IMR-90 (cell line): ENCODE data around the gene VIPR2. TPM values are rescaled to one million over a fixed set of nuclear protein-coding genes. Genes with fewer than 3 reads are reported as not detected.

ENCODE experiments used
- ATAC-seq: fragments of 200-7000 bp; cut with Tn5 transposase; 2 replicates; pipeline ENCODE4 v1.9.1; 2020; ENCODE audit warnings: low read depth, mild to moderate bottlenecking, moderate library complexity
- BruUV-seq: library from RNA; stranded (reverse); fragments of 400-500 nt; replicated peaks from 2 replicates; lab custom pipeline; 2021; lab: Mats Ljungman, UMichigan
- CTCF ChIA-PET: fragments of 300-600 bp; formaldehyde crosslinking; extraction: SDS; loops from one replicate; lab custom pipeline; 2021; ENCODE audit warnings: antibody characterized with exemption; lab: Yijun Ruan, JAX
- POLR2A ChIA-PET: fragments of 300-600 bp; sonication (Branson Sonifier 250); formaldehyde crosslinking; loops from one replicate; lab custom pipeline; 2022; ENCODE audit warnings: antibody characterized with exemption; ENCODE audit not compliant: unreplicated experiment; lab: Charles Lee
- DNase-seq: peaks from one replicate; pipeline ENCODE4 v3.0.0; 2013
- H2AFZ ChIP-seq: replicated peaks from 2 replicates; pipeline ENCODE3; 2013; ENCODE audit warnings: low read length, mild to moderate bottlenecking; ENCODE audit not compliant: poor library complexity
- H2AK5ac ChIP-seq: 2 replicates; pipeline ENCODE4 v1.6.1; 2013; ENCODE audit warnings: low read depth, low read length, inconsistent platforms
- H2AK9ac ChIP-seq: replicated peaks from 2 replicates; pipeline ENCODE3; 2013; ENCODE audit warnings: mild to moderate bottlenecking, low read depth, low read length, moderate library complexity; ENCODE audit not compliant: poor library complexity
- H2BK120ac ChIP-seq: 2 replicates; pipeline ENCODE4 v1.6.1; 2013; ENCODE audit warnings: low read depth, low read length, inconsistent platforms
- H2BK15ac ChIP-seq: 3 replicates; pipeline ENCODE4 v1.6.1; 2013; ENCODE audit warnings: low read depth, low read length, inconsistent platforms
- H2BK20ac ChIP-seq: 2 replicates; pipeline ENCODE4 v1.6.1; 2013; ENCODE audit warnings: low read depth, mild to moderate bottlenecking, inconsistent platforms, low read length, moderate library complexity
- H2BK5ac ChIP-seq: 2 replicates; pipeline ENCODE4 v1.6.1; 2013; ENCODE audit warnings: mild to moderate bottlenecking, low read depth, low read length, inconsistent platforms; ENCODE audit not compliant: poor library complexity, severe bottlenecking
- H3K14ac ChIP-seq: replicated peaks from 2 replicates; pipeline ENCODE4 v1.6.1; 2013; ENCODE audit warnings: low read depth, low read length, inconsistent platforms
- H3K18ac ChIP-seq: 2 replicates; pipeline ENCODE4 v1.6.1; 2013; ENCODE audit warnings: low read depth, low read length, control low read depth
- H3K23ac ChIP-seq: 2 replicates; pipeline ENCODE4 v1.6.1; 2013; ENCODE audit warnings: low read depth, low read length, inconsistent platforms
- H3K27ac ChIP-seq: 2 replicates; pipeline ENCODE4 v1.5.1; 2013; ENCODE audit warnings: mild to moderate bottlenecking, control low read depth, low read length; ENCODE audit not compliant: insufficient read depth
- H3K27me3 ChIP-seq: 2 replicates; pipeline ENCODE4 v1.6.1; 2013; ENCODE audit warnings: low read length; ENCODE audit not compliant: control insufficient read depth, insufficient read depth
- H3K36me3 ChIP-seq: 2 replicates; pipeline ENCODE4 v1.6.1; 2013; ENCODE audit warnings: low read length, mixed read lengths; ENCODE audit not compliant: control insufficient read depth, insufficient read depth
- H3K4ac ChIP-seq: 2 replicates; pipeline ENCODE4 v1.6.1; 2013; ENCODE audit warnings: low read depth, low read length, inconsistent platforms
- H3K4me1 ChIP-seq: 2 replicates; pipeline ENCODE4 v1.6.1; 2013; ENCODE audit warnings: low read length, mixed read lengths; ENCODE audit not compliant: control insufficient read depth, insufficient read depth
- H3K4me2 ChIP-seq: 2 replicates; pipeline ENCODE4 v1.6.1; 2013; ENCODE audit warnings: low read depth, mild to moderate bottlenecking, control low read depth, low read length, moderate library complexity
- H3K4me3 ChIP-seq: 2 replicates; pipeline ENCODE4 v1.5.1; 2013; ENCODE audit warnings: low read depth, mild to moderate bottlenecking, control low read depth, low read length, moderate library complexity; ENCODE audit not compliant: insufficient read depth
- H3K56ac ChIP-seq: 2 replicates; pipeline ENCODE4 v1.6.1; 2013; ENCODE audit warnings: low read length, inconsistent platforms; ENCODE audit not compliant: insufficient read depth; ENCODE audit errors: extremely low read depth
- H3K79me1 ChIP-seq, 2 experiments: 2 replicates each; pipeline ENCODE4 v1.6.1; 2013; ENCODE audit warnings: low read length in 2 of 2, inconsistent platforms in 1 of 2, low read depth in 1 of 2
- H3K9ac ChIP-seq: 2 replicates; pipeline ENCODE4 v1.6.1; 2013; ENCODE audit warnings: low read depth, low read length, control low read depth
- H3K9me1 ChIP-seq: 2 replicates; pipeline ENCODE4 v1.6.1; 2013; ENCODE audit warnings: low read length, inconsistent platforms; ENCODE audit not compliant: insufficient read depth
- H3K9me3 ChIP-seq: 2 replicates; pipeline ENCODE4 v1.6.1; 2013; ENCODE audit warnings: low read length; ENCODE audit not compliant: control insufficient read depth, insufficient read depth
- H4K20me1 ChIP-seq: 2 replicates; pipeline ENCODE4 v1.6.1; 2013; ENCODE audit warnings: low read length, inconsistent platforms; ENCODE audit not compliant: insufficient read depth
- H4K5ac ChIP-seq: 2 replicates; pipeline ENCODE4 v1.6.1; 2013; ENCODE audit warnings: mild to moderate bottlenecking, low read depth, low read length, control low read depth
- H4K8ac ChIP-seq, 2 experiments: 2 replicates each; pipeline ENCODE4 v1.6.1; 2013; ENCODE audit warnings: low read depth in 2 of 2, low read length in 2 of 2, control low read depth in 1 of 2, inconsistent platforms in 1 of 2
- H4K91ac ChIP-seq: 2 replicates; pipeline ENCODE4 v1.6.1; 2013; ENCODE audit warnings: low read depth, low read length, inconsistent platforms; ENCODE audit not compliant: insufficient read depth
- MXI1 ChIP-seq: IDR thresholded peaks from 2 replicates; pipeline ENCODE4 v1.6.1; 2012; ENCODE audit warnings: low read depth, mild to moderate bottlenecking, low read length, moderate library complexity, borderline replicate concordance
- WGBS, 2 experiments: methylation state at CpG; one replicate each; pipeline versions ENCODE4 v1.1.5 to v1.1.7; 2013; ENCODE audit warnings: missing lambda C conversion rate in 2 of 2; ENCODE audit not compliant: insufficient read length in 1 of 2; ENCODE audit errors: extremely low coverage in 2 of 2; 5-methylcytosine and 5-hydroxymethylcytosine counted together
- dilution Hi-C: fragments of 300-500 bp; cut with HindIII; formaldehyde crosslinking; loops from one replicate; pipeline ENCODE4 v1.14.3; 2018; ENCODE audit warnings: low sequenced_read_pairs; ENCODE audit not compliant: unreplicated experiment
- in situ Hi-C: fragments of 300-500 bp; cut with MboI; formaldehyde crosslinking; loops from 3 replicates; pipeline ENCODE4 v1.14.3; 2019; ENCODE audit warnings: low sequenced_read_pairs, inconsistent platforms, mixed read lengths
- intact Hi-C: fragments of 100-400 bp; cut with micrococcal nuclease; formaldehyde crosslinking; loops from 2 replicates; pipeline ENCODE4 v1.10.0; 2022
- polyA plus RNA-seq, 3 experiments: library from polyadenylated mRNA; depleted of rRNA; stranded (reverse); fragments of >200 nt; gene quantifications; 2 replicates each; pipeline ENCODE4 v1.2.3, GENCODE V29; 2012; ENCODE audit warnings: low replicate concordance in 1 of 3
- total RNA-seq: library from RNA; depleted of rRNA; stranded (reverse); fragments of >200 nt; gene quantifications from 2 replicates; pipeline ENCODE4 v1.2.3, GENCODE V29; 2012

The VIPR2 gene
- total and polyA plus RNA-seq, 2 of the 4 experiments (the other 2 are of a cell fraction): not detected

- H3K4me1 ChIP-seq: no peaks in the 10 kb centered on the region
- no peak overlapping the region for H2AK5ac ChIP-seq
- no peaks in the 10 kb centered on the region for H4K20me1 ChIP-seq
- POLR2A ChIA-PET: no interaction called here
- TF ChIP-seq MXI1: no peak
- DNase-seq (no peak), ATAC-seq (no peak)
- no peak overlapping the region for H4K91ac ChIP-seq
- H3K56ac ChIP-seq: no peak overlapping the region
- no peak overlapping the region for H3K4ac ChIP-seq
- no peaks in the 10 kb centered on the region for H3K9me1 ChIP-seq
- no peak overlapping the region for H4K8ac ChIP-seq
- no peak overlapping the region for H3K4me2 ChIP-seq
- no peaks in the 10 kb centered on the region for H3K27me3 ChIP-seq
- no TSS peak for BruUV-seq
- H2BK20ac ChIP-seq: no peak overlapping the region
- H3K27ac ChIP-seq: no peak overlapping the region
- no peak overlapping the region for H2AFZ ChIP-seq
- dilution Hi-C loops: no loop called here
- no peak overlapping the region for H4K5ac ChIP-seq
- peaks cover 20% of the 10 kb centered on the region for H3K9me3 ChIP-seq
- H2BK15ac ChIP-seq: no peak overlapping the region
- H3K18ac ChIP-seq: no peak overlapping the region
- CTCF ChIA-PET: no interaction called here
- intact Hi-C loops: no loop called here
- H3K14ac ChIP-seq: no peak overlapping the region
- no peak overlapping the region for H2BK5ac ChIP-seq
- H2BK120ac ChIP-seq: no peak overlapping the region
- no peaks in the 10 kb centered on the region for H3K36me3 ChIP-seq
- no peak overlapping the region for H3K9ac ChIP-seq
- no peaks in the 10 kb centered on the region for H3K79me1 ChIP-seq
- in situ Hi-C loops: no loop called here
- no peak overlapping the region for H3K4me3 ChIP-seq
- no peak overlapping the region for H2AK9ac ChIP-seq
- 60% methylated on average over 2 of the region's 16 CpGs; no CpG with 5 or more reads in 1 of the 2 experiments for WGBS, 2 experiments
- H3K23ac ChIP-seq: no peak overlapping the region
Measured at GRCh38 chr7:159127691-159128642, 16.7 kb downstream of the VIPR2 start.
